K562 (cell line): Measurements from ENCODE around the gene GPR52. TPM values are rescaled to one million over a fixed set of nuclear protein-coding genes. Genes with fewer than 3 reads are reported as not detected.
A peak's percentile ranks its signal among the peaks of the same experiment; 100 is the strongest.

ENCODE experiments used
- ATAC-seq: fragments of 200-7000 bp; cut with Tn5 transposase; 3 replicates; pipeline ENCODE4 v1.9.1; 2020; ENCODE audit warnings: moderate library complexity
- BruUV-seq: library from RNA; stranded (reverse); fragments of 400-500 nt; replicated peaks from 2 replicates; lab custom pipeline; 2021; lab: Mats Ljungman, UMichigan
- CTCF ChIA-PET: fragments of 300-600 bp; formaldehyde crosslinking; extraction: SDS; loops from one replicate; lab custom pipeline; 2021; ENCODE audit warnings: low intra/inter-chr PET ratio; lab: Yijun Ruan, JAX
- POLR2A ChIA-PET: fragments of 300-600, 350-650 bp; sonication (Branson Sonifier 250); formaldehyde crosslinking; extraction: SDS; loops from one replicate; lab custom pipeline; 2021; ENCODE audit warnings: antibody characterized with exemption, inconsistent platforms; lab: Yijun Ruan, JAX
- DNase-seq, 4 experiments: peaks; one replicate each; pipeline versions ENCODE4 v3.0.0 to v3.0.0-alpha.2; 2011 to 2018; ENCODE audit warnings: low spot score in 3 of 4, mixed read lengths in 3 of 4; ENCODE audit errors: extremely low read depth in 1 of 4
- FAIRE-seq: peaks from 2 replicates; lab custom pipeline; 2011; peaks lifted over from hg19 to GRCh38; lab: Jason Lieb, UNC
- H2AFZ ChIP-seq: 2 replicates; pipeline ENCODE4 v1.6.0; 2011; ENCODE audit warnings: low read depth, low read length, control low read depth, inconsistent platforms
- H3K27ac ChIP-seq: fragments of 200-600 bp; 3 replicates; pipeline ENCODE4 v1.8.0; 2011; ENCODE audit warnings: low read depth, mild to moderate bottlenecking, control low read depth, inconsistent platforms, low read length, moderate library complexity, mixed read lengths; ENCODE audit errors: extremely low read depth
- H3K27me3 ChIP-seq, 2 experiments: fragments of 300-600 bp in 1 of 2; 2 replicates in 1 of 2; 3 replicates in 1 of 2; pipeline versions ENCODE4 v1.6.0 to v1.8.0; 2011; ENCODE audit warnings: inconsistent platforms in 2 of 2, low read length in 2 of 2, mild to moderate bottlenecking in 1 of 2, mixed read lengths in 1 of 2, moderate library complexity in 1 of 2; ENCODE audit not compliant: control insufficient read depth in 2 of 2, insufficient read depth in 2 of 2
- H3K36me3 ChIP-seq: fragments of 300-600 bp; 3 replicates; pipeline ENCODE4 v1.8.0; 2011; ENCODE audit warnings: mild to moderate bottlenecking, low read length, inconsistent platforms; ENCODE audit not compliant: control insufficient read depth, insufficient read depth
- H3K4me1 ChIP-seq, 2 experiments: fragments of 200-600 bp in 1 of 2; replicated peaks in 1 of 2; 2 replicates in 1 of 2; 3 replicates in 1 of 2; pipeline versions ENCODE4 v1.5.1 to v1.8.0; 2011; ENCODE audit warnings: inconsistent platforms in 2 of 2, low read length in 2 of 2, mild to moderate bottlenecking in 1 of 2, mixed read lengths in 1 of 2, moderate library complexity in 1 of 2; ENCODE audit not compliant: control insufficient read depth in 2 of 2, insufficient read depth in 2 of 2
- H3K4me2 ChIP-seq: 2 replicates; pipeline ENCODE4 v1.6.1; 2011; ENCODE audit warnings: low read length, control low read depth, inconsistent platforms, mixed read lengths; ENCODE audit not compliant: insufficient read depth
- H3K4me3 ChIP-seq: fragments of 200-600 bp; sonication (generic), shearing (Covaris generic); 2 replicates; pipeline ENCODE4 v1.5.1; 2016; ENCODE audit warnings: control low read depth, inconsistent platforms
- H3K79me2 ChIP-seq: fragments of 200-600 bp; 3 replicates; pipeline ENCODE4 v1.8.0; 2011; ENCODE audit warnings: low read length, inconsistent platforms; ENCODE audit not compliant: control insufficient read depth, insufficient read depth
- H3K9ac ChIP-seq, 2 experiments: 2 replicates each; pipeline versions ENCODE4 v1.6.0 to v1.6.1; 2011; ENCODE audit warnings: low read depth in 2 of 2, low read length in 2 of 2, control low read depth in 1 of 2, inconsistent platforms in 1 of 2, mild to moderate bottlenecking in 1 of 2, mixed read lengths in 1 of 2; ENCODE audit not compliant: insufficient read depth in 1 of 2
- H3K9me1 ChIP-seq: one replicate; pipeline ENCODE4 v1.6.0; 2011; ENCODE audit warnings: inconsistent platforms, mild to moderate bottlenecking, low read length, moderate library complexity; ENCODE audit not compliant: control insufficient read depth, insufficient read depth
- H3K9me3 ChIP-seq: replicated peaks from 2 replicates; pipeline ENCODE4 v1.5.1; 2011; ENCODE audit warnings: low read depth, low read length, inconsistent platforms; ENCODE audit not compliant: control insufficient read depth, insufficient read depth
- H4K20me1 ChIP-seq: replicated peaks from 2 replicates; pipeline ENCODE4 v1.6.1; 2011; ENCODE audit warnings: low read length, inconsistent platforms, mixed read lengths; ENCODE audit not compliant: control insufficient read depth, insufficient read depth
- CEBPG ChIP-seq, 3 experiments: fragments of 200-800 bp in 1 of 3; sonication (Bioruptor generic) in 1 of 3; sonication (generic) in 1 of 3; formaldehyde crosslinking in 1 of 3; IDR thresholded peaks in 2 of 3; conservative IDR thresholded peaks in 1 of 3; 2 replicates each; pipeline versions ENCODE4 v1.6.1 to v1.8.0; 2016 to 2022; ENCODE audit warnings: missing compliant biosample characterization in 2 of 3, missing genetic modification characterization in 2 of 3, mild to moderate bottlenecking in 1 of 3, missing genetic modification reagents in 1 of 3
- EP400 ChIP-seq: fragments of 450-650 bp; IDR thresholded peaks from 2 replicates; pipeline ENCODE4 v1.6.1; 2017; ENCODE audit warnings: antibody characterized with exemption, mild to moderate bottlenecking, moderate library complexity
- HDGF ChIP-seq: fragments of 450-650 bp; IDR thresholded peaks from 2 replicates; pipeline ENCODE4 v1.6.1; 2016
- HNRNPUL1 ChIP-seq: fragments of 200-400 bp; formaldehyde crosslinking; IDR thresholded peaks from 2 replicates; pipeline ENCODE4 v1.6.1; 2017; ENCODE audit warnings: low read length
- WGBS: fragments of 100-300 bp; shearing (Covaris generic); methylation state at CpG from one replicate; pipeline ENCODE4 v1.1.6; 2016; ENCODE audit warnings: low coverage, mixed read lengths; ENCODE audit not compliant: insufficient coverage; ENCODE audit errors: missing lambda C conversion rate; 5-methylcytosine and 5-hydroxymethylcytosine counted together
- in situ Hi-C: fragments of 300-500 bp; cut with MboI; formaldehyde crosslinking; loops from 4 replicates; pipeline ENCODE4 v1.15.0; 2018; ENCODE audit warnings: inconsistent platforms, mixed read lengths
- intact Hi-C: fragments of 100-400 bp; cut with micrococcal nuclease; formaldehyde crosslinking; loops from 2 replicates; pipeline ENCODE4 v1.14.2; 2022
- polyA plus RNA-seq, 8 experiments: library from polyadenylated mRNA; depleted of rRNA in 4 of 8; stranded (reverse) in 5 of 8; unstranded in 3 of 8; fragments of >200 nt; fragmentation: Nextera tagmentation in 2 of 8; fragmentation: Illumina TruSeq in 1 of 8; extraction: Ambion mirVana in 2 of 8; extraction: Trizol in 1 of 8; gene quantifications; 2 replicates each; pipeline versions ENCODE4 v1.2.1 to v1.2.3, GENCODE V29; 2011 to 2014; ENCODE audit warnings: inconsistent platforms in 1 of 8, missing spikeins in 1 of 8
- total RNA-seq, 7 experiments: library from RNA; depleted of rRNA in 6 of 7; stranded (reverse); fragments of >200 nt in 6 of 7; fragmentation: Illumina TruSeq in 2 of 7; extraction: Trizol in 2 of 7; gene quantifications; 2 replicates each; pipeline versions ENCODE4 v1.2.1 to v1.2.3, GENCODE V29; 2011 to 2021; ENCODE audit warnings: low replicate concordance in 1 of 7
- TF ChIP-seq, protein P1 (sequence below), 2 experiments: fragments of 250-450 bp in 1 of 2; fragments of 450-650 bp in 1 of 2; sonication (Bioruptor Pico) in 1 of 2; IDR thresholded peaks; 2 replicates each; pipeline versions ENCODE4 v1.6.1 to v1.8.0; 2016 to 2021; ENCODE audit warnings: mild to moderate bottlenecking in 2 of 2, moderate library complexity in 2 of 2, missing compliant biosample characterization in 1 of 2, missing genetic modification characterization in 1 of 2

Gene GPR52
- total and polyA plus RNA-seq, 9 of the 15 experiments (the other 6 are each of a cell fraction or from before 2014, with no cell fraction given), result 0.12 to 4.9 (median 1.1) TPM; not detected in 3

- Histone ChIP-seq H3K27me3 (no peaks in the 10 kb centered on the region), H3K79me2 (no peaks in the 10 kb centered on the region), H3K4me2 (no peak overlapping the region), H3K4me1 (no peaks in the 10 kb centered on the region), H3K9ac (no peak overlapping the region)
- 36% methylated on average over 4 of the region's 4 CpGs for WGBS
- ChIA-PET CTCF (no interaction called here), POLR2A (interaction anchor here (0.5 to 0.7 kb wide), 2 partner anchors 68 to 376 kb away, joined by 3 read pairs; no protein-coding TSS in a partner anchor)
- no TSS peak for BruUV-seq
- DNase-seq (no peak), FAIRE-seq (no peak)
- TF ChIP-seq CEBPG (CRISPR knock-in tag; IDR thresholded peaks at IDR 0.05) (no peak), CEBPG (tag; conservative IDR thresholded peaks at IDR 0.05 in 1 of 2, IDR thresholded peaks at IDR 0.05 in 1 of 2) (0 out of 4 replicates have a peak, but pooled peaks of 1 of the 2 experiments have one; percentile 30), HDGF (no peak), HNRNPUL1 (no peak), EP400 (no peak)
- TF ChIP-seq, protein P1, sequence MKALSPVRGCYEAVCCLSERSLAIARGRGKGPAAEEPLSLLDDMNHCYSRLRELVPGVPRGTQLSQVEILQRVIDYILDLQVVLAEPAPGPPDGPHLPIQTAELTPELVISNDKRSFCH (CRISPR knock-in tag; IDR thresholded peaks at IDR 0.05), result no peak
- TF ChIP-seq, protein P1 (tag; IDR thresholded peaks at IDR 0.05), result no peak
- TF ChIP-seq, all 486 proteins: peak for 1
- in situ Hi-C loops (no loop called here), intact Hi-C loops (no loop called here)
- H3K36me3 ChIP-seq, result no peaks in the 10 kb centered on the region
- no peaks in the 10 kb centered on the region for H3K9me1 ChIP-seq
- no peak overlapping the region for H3K4me3 ChIP-seq
- ATAC-seq, result no peak
- H3K27ac ChIP-seq, result no peak overlapping the region
- no peak overlapping the region for H2AFZ ChIP-seq
- no peaks in the 10 kb centered on the region for H4K20me1 ChIP-seq
- no peaks in the 10 kb centered on the region for H3K9me3 ChIP-seq
Observed at GRCh38 chr1:174406421-174406820, 41.3 kb upstream of the GPR52 start.
